8988T (cell line): Measurements from ENCODE around the gene ARHGEF39.
A peak's percentile ranks its signal among the peaks of the same experiment; 100 is the strongest.
"Not testable (repeated sequence)": the region's sequence is repeated elsewhere in the genome, so short reads cannot be mapped to it uniquely, and the experiment has no call there.

Experiments used
- DNase-seq: peaks from one replicate; pipeline ENCODE4 v3.0.0; 2011

The ARHGEF39 gene

DNA sequence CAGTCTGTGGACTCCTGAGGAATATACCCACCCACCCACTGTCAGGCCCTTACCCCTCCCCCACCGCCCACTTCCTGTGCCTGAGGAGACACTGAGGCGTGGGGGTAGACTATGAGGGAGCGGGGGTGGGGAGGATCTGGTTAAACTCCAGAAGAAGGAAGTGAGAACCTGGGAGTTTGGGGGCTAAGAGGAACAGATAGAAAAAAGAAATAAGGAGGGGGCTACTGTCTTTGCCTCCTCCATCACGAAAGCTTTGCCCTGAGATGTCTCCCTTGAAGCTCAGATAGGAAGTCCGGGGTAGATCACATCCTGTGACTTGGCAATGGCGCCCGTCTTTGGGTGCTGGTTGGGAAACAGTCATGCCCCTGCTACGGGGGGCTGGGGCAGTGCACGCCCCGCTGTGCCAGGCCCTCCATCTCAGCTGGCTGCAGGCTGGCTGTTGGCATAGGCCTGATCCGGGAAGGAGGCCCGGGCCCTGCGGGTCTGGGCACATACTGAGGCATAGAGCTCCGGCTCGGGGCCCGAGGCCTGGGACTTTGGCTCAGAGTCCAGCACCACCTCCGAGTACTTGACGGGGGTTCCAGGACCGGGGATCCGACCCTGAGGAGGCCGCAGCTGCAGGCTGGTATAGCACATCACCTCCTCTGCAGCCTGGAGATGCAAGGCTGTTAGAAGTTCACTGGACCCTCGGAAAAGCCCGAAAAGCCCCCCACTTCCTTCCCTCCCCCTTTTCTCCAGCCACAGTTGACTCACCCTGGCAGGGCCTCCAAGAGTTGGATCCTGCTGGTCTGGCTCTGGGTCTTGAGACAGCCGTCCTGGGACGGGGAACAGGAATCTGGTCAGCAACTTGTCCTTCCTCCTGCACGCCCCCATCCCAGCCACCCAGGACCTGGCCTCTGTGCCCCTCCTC is 15.3 kb downstream of the ARHGEF39 start:
- DNase-seq = no peak

DNA sequence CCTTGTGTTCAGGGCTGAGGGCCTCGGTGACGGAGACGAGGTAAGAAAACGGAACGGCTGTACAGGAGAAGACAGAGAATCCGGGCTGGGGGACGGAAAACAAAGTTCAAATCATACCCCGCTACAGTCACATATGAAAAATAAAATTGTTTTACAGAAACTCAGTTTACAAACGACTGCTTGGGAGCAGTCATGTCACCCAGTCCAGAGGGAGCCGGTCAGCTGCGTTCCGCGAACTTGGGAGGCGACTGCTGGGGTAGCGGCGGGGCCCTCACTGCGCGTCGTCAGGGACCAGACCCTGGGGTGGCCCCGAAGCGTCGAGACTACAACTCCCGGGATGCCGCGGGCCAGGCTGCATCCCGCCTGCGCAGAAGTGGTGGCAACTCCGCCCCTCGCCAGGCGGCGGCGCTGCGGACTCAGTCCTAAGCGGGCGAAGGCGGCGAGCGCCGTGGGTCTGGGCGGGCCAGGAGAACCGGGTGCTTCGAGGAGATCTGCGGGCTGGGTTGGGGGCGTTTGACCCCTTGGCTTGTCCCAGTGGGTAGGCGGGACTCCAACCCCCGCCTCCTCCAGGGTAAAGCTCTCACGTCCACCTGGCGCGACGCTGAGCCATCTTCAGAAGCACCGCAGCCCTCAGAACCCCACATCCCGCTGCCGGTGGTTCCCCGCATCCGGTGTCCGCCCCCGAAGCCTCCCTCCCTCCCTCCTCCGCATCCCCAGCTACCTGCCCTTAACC is 18.3 kb downstream of the ARHGEF39 start:
- peak; percentile 91 for DNase-seq

DNA sequence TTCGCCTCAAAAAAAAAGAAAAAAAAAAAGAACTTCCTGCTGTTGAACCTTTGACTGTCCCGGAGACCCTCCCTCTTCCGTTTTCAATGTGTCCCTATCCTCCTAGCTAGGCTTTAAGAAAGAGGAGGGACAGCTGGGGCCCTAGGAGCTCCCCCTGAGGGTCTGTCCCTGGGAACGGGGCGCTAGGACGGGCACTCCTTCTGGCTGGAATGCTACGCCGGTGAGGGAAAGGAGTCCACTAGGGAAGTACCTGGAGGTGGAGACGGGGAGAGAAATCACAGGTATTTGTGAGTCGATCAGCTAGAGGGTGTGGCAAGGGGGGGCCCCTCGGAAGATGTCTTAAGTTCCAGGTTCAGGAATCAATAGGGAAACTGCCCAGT is 18.9 kb downstream of the ARHGEF39 start:
- no peak for DNase-seq

DNA sequence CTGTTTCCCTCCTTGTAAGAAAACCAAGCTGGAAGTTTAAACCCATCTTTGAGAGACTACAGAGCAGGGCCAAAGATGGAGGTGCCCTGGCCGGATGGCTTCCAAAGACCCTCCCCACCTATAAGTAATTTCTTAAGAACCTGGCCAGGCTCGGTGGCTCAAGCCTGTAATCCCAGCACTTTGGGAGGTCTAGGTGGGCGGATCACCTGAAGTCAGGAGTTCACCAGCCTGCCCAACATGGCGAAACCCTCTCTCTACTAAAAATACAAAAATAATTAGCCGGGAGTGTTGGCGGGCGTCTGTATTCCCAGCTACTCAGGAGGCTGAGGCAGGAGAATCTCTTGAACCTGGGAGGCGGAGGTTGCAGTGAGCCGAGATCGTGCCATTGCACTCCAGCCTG is 19.3 kb downstream of the ARHGEF39 start:
- not testable (repeated sequence) for DNase-seq

DNA sequence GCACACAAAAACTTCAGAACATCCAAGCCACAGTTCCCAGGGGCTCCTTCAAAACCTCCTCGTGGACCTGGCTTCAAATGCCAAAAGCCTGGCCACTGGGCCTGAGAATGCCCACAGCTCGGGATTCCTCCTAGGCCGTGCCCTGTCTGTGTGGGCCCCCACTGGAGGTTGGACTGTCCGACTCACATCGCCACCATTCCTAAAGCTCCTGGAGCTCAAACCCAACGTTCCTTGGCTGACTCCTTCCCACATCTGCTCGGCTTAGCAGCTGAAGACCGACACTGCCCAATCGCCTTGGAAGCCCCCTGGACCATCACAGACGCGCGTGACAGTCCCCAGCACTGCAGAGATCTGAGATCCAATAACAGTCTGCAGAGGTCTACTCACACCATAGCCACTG is 21.9 kb downstream of the ARHGEF39 start:
- DNase-seq = no peak

DNA sequence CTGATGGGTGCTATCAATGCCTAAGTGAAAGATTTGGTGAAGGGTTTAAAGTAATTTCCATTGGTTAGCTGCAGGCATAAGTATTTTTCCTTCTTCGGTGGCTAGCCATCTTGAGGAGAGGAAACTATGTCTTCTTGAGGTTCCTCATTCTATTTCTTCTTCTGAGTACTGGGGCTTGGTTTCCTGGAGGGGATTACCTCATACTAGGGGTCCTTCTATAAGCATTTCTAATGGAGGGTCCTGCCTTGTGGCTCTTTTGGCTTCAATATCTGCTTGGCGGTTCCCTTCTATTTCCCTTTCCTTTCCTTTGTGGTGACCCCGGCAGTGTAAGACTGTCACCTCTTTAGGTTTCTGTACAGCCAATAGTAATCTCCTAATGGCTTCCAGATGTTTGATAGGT is 23.5 kb downstream of the ARHGEF39 start:
- DNase-seq = not testable (repeated sequence)

DNA sequence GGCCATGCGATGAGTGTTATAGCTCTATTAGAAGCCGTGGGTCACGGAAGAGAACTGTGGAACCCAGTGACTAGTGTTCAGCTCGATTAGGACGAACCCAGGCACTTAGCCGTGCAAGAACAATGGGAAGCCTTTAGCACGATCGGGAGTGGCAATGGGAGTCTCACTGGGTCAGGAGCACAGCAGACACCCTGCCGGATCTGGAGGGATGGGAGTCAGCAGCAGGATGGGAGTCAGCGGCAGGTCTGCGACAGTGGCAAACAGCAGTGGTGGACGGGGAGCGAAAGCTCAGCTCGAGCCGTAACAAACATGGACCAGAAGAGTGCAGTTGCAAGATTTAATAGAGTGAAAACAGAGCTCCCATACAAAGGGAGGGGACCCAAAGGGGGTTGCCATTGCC is 24.6 kb downstream of the ARHGEF39 start:
- not testable (repeated sequence) for DNase-seq

DNA sequence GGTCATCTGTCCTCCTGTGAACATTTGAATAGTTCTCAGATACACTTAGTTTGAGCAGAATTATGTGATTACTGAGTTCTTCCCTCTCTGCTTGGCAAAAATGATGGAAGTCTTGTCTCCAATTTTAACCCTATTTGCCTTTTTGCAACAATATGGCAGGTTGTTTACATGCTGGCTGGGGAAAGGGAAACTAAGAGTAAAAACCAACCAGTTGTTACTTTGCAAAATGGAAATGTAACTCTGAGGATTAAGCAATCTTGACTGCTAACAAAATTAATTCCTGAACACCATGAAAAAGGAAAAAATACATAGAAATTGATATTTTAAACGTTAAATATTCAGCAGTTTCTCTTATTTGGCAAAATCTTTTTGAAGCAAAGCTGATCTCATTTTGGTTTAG is 25.4 kb downstream of the ARHGEF39 start:
- no peak for DNase-seq

DNA sequence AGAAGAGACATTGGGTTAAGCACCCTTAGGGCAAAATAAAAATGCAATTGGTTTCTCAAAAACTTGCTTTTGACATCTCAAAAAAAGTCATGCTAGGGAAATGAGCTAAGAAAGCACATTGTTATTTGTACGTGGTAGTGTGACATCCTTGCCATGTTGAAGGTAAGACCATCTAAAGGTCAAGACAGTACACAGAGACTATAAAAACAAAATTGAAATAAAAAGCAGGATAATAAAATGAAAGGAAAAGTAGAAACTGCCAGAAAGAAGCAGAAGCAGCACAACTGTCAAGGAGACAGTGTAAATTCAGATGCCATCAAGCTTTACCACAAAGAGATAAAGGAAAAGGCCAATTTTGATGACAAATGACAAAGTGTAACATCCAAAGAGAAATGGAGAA is 25.8 kb downstream of the ARHGEF39 start:
- DNase-seq = not testable (repeated sequence)

DNA sequence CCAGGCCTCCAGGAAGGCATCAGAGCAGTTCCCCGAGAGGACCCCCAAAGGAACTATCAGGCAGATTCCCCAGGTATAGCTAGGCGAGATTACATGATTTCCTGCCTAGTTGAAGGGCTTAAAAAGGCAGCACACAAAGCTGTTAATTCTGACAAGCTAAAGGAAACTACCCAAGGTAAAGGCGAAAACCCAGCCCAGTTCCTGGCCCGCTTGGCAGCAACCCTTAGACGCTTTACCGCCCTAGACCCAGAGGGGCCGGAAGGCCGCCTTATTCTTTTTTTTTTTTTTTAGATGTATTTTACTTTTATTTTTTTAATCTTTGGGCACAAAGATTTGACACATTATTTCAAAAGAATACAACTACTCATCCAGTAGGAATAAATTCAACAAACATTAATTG is 26.2 kb downstream of the ARHGEF39 start:
- DNase-seq = not testable (repeated sequence)

DNA sequence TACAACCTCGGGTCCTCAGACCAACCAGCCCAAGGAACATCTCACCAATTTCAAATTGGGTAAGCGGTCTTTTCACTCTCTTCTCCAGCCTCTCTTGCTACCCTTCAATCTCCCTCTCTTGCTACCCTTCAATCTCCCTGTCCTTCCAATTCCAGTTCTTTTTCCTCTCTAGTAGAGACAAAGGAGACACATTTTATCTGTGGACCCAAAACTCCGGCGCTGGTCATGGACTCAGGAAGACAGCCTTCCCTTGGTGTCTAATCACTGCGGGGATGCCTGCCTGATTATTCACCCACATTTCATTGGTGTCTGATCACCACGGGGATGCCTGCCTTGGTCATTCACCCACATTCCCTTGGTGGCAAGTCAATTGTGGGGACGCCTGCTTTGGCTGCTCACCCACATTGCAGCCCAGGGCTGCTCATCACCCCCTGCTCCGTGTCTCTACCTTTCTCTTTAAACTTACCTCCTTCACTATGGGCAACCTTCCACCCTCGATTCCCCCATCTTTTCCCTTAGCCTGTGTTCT is 27.5 kb downstream of the ARHGEF39 start:
- DNase-seq = not testable (repeated sequence)

DNA sequence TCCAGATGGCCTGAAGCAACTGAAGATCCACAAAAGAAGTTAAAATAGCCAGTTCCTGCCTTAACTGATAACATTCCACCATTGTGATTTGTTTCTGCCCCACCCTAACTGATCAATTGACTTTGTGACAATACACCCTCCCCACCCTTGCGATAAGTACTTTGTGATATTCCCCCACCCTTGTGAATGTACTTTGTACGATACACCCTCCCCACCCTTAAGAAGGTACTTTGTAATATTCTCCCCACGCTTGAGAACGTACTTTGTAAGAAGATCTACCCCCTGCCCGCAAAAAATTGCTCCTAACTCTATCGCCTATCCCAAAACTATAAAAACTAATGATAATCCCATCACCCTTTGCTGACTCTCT is 28.1 kb downstream of the ARHGEF39 start:
- DNase-seq = not testable (repeated sequence)

DNA sequence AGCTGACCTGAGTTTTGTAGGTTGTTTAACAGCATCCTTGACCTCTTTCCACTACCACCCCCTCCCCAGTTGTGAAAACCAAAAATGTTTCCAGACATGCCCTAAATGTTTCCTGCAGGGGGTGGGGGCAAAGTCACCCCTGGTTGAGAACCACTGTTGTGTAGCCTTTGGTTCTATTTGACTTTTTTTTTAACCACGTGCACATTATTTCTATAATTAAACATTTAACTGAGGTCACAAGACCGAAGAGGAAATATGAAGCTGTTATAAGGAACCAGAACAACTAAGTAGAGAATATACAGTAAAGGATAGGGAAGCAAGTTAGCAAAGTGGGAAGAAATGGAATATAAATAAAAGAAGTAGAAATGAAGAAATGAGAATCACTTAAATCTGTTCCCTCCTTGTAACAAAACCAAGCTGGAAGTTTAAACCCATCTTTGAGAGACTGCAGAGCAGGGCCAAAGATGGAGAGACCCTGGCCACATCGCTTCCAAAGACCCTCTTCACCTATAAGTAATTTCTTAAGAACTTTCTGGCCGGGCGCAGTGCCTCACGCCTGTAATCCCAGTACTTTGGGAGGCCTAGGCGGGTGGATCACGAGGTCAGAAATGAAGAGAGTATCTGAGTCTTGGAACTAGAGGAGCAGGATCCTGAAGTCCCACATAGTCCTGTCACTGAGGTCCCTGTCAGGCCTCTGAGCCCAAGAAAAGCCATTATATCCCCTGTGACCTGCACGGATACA is 28.7 kb downstream of the ARHGEF39 start:
- DNase-seq = no peak

DNA sequence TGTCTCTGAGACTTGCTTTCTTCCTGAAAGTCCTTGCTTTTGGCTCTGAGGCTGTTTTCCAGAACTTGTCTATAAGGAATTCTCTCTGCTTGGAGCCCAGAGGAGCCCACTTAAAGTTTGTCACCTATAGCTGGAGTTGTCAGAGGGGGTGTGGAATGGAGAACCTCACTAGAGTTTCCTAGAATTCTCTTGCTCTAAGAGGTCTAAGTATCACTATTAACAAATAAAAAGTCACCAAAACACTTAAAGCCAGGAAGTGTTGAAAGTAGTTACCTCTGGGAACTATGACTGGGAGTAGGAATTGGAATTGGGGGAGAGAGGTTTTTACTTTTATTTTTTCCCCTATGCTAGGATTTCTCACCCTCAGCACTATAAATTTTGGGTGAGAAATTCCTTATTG is 29.3 kb downstream of the ARHGEF39 start:
- no peak for DNase-seq

DNA sequence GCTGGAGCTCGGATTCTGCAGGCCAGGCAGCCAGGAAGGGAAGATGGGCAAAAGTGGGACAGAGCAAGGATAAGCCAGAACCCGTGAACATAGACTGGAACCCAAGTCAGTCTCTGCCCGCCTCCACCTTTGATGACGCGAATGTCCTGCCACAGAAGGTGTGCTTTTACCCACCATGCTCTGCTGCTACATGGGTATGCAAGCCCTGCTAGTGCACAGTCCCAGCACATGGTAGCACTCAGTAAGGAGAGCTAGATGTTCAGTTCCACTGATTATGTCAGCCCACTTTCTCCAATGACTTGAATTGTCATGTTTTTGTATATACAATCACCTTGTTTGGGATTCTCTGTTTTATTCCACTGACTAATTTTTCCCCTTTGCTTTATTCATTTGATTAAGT is 35.4 kb downstream of the ARHGEF39 start:
- no peak for DNase-seq

DNA sequence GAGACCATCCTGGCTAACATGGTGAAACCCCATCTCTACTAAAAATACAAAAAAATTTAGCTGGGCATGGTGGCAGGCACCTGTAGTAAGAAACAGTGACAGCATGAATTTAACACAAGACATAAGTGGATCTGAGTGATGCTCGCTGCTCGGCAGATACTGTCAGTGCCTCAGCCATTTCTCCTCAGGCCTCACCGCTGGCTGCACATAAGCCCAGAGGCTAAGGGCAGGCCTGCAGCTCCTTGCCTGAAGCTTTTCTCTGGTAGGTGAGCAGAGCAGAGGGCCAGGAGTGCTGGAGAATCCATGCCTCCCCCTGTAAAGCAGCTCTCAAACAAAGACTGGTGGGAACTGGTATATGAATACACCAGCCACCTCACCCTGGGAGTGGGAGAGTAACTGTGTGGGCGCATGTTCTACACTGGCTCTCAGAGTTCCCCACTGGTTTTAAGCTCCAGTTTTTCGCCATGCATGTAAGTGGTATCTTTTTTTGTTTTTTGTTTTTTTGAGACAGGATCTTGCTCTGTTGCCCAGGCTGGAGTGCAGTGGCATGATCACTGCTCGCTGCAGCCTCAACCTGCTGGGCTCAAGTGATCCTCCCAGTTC is 36.5 kb downstream of the ARHGEF39 start:
- no peak for DNase-seq

DNA sequence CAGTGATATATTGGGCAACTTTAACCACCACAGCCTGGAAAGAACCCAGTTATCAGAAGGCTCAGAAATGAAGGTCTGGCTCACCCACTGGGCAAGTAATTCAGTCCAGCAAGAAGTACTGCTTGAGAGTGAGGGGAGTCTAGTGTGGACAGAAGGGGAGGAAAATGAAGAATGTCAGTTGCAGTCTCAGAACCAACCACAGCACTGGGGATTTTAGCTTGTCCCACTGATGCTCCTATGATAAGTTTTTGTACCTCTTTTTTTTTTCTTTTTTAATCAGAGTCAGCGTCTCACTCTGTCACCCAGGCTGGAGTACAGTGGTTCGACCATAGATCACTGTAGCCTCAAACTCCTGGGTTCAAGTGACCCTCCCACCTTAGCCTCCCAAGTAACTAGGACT is 37.4 kb downstream of the ARHGEF39 start:
- DNase-seq = no peak

DNA sequence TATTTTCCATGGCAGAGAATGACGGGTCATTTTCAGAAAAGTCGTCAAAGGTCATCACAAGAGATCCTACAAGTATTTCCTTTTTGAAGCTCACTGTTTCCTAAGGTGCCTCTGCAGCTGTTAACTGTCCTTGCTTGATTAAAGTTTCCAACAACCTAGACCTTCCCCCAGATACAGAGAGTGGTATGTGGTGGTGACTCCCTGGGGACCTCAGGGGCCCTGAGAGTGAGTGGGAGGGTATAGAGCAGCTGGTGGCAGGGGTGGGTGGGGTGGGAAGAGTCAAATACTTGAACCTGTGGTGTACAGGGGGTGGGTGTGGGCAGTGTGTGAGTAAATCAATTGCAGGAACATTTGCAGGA is 45.2 kb downstream of the ARHGEF39 start:
- no peak for DNase-seq

DNA sequence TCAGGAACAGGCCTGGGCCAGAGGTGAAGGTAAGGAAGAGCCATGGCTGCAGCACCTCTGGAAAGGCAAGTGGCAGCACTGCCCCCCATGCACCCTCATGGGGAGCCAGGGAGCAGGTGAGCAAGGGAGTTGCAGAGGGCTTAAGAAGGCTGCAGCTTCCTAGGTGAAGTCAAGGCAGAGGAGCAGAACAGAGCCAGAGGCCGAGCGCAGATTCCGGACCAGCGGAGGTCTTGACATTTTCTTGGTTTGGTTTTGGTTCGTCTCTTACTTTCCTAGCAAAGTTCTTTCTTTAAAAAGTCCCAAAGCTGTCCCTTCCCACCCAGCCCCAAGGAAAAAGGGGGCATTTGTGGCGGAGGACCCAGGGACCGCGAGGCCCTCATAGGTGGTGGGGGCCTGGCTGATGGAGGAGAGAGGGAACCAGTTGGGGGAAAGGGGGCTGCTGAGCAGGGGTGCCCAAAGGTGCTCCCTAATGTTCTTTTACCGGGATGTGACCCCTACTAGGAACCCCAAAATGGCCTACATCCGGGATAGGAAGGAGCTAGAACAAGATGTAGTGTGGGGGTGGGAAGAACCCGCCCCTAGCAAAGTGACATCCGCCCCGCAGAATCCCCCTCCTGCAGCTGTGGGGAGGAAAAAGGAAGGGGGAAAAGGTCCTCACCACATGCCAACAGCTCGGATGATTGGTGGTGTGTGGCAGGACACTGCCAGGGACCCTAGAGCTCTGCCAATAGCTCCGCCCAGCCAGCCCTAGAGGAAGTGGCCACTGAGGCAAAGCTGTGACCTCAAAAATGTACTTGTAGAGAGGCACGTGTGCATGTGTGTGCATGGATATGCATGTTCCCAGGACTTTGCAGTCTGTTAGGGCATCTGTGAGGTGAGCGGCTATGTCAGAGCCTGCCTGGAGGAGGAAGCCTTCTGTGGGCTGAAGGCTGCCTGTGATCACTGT is 45.9 kb downstream of the ARHGEF39 start:
- DNase-seq = no peak

DNA sequence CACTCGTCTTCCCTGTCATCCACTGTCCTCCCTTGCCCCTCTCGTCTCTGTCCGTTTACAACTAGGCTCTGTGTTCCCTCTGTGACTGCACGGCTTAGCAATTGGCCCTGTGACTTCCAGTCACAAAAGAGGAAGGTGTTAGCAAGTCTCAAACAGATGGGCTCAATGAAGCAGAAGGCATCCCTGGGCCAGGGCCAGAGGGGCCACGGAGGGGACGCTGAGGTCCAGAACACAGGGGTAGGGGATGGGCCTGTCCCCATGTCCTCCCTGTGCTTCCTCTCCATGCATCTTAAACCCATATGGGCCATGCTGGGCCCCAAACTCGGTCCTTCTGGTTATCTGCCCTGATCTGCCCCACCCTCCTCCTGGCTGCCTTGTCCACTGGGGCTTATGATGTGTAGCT is 46.7 kb downstream of the ARHGEF39 start, which contains the start of gene CD72:
Gene CD72 (minus strand): TSS at position 89 of the 403 bp plus-strand sequence. CDS start 110 bp downstream, outside the sequence.
- no peak for DNase-seq

DNA sequence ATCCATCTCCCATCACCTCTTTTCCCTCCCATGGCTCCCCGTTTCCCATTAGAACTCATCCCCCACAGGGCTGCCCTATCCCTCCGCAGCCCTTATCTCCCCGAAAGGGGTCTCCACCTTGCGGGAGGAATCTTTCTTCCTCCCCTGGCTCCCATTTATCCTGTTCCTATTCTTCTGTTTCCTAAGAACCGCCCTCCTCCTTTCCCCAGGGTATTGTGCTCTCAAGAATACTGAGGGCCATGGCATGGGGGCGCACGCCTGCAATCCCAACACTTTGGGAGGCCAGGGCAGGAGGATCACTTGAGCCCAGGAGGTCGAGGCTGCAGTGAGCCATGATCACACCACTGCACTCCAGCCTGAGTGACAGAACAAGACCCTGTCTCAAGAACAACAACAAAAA is 47.4 kb downstream of the ARHGEF39 start:
- DNase-seq = no peak
